ENCODE results near the gene ZNF512B. TPM values are rescaled to one million over a fixed set of nuclear protein-coding genes. Genes with fewer than 3 reads are reported as not detected.

The ZNF512B gene
- total and polyA plus RNA-seq, 12 donors: 4.6 to 14.8 (median 13.6) TPM

DNA sequence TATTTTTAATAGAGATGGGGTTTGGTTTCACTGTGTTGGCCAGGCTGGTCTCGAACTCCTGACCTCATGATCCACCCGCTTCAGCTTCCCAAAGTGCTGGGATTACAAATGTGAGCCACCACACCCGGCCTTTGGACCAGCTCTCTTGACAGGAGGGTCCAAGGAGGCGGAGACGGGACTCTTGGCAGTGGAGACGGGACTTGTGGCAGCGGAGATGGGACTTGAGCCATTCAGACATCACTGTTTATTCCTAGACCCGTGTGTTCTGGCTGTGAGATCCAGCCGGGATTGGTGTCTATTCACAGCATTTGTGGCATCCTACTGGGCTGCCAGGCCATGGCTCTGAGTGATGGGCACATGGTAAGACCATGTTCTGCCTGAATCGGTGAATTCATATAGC lies 36.8 kb upstream of the ZNF512B start:
- DNase-seq: no peak

DNA sequence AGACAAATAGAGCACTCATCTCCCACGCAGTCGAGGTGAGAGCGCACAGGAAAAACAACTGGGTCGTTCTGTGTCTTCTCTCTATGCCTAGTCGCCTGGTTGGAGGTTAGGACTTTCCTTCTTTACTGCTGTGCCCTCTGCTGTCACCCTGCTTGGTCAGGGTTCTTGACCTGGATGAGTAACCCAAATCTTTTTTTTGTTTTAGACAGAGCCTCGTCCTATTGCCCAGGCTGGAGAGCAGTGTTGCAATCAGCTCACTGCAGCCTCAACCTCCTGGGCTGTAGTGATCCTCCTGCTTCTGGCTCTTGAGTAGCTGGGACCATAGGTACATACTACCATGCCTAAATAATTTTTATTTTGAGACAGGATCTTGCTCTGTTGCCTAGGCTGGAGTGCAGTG lies 35.7 kb upstream of the ZNF512B start:
- ATAC-seq: no peak
- H3K27me3 ChIP-seq: no peaks in the 10 kb centered on the region
- DNase-seq: no peak
- H3K27ac ChIP-seq: no peak overlapping the region
- peaks cover 0 to 7% (median 0%) of the 10 kb centered on the region in 11 donors for H3K9me3 ChIP-seq
- H3K36me3 ChIP-seq: peaks cover 0 to 95% (median 56%) of the 10 kb centered on the region in 9 donors
- H3K4me3 ChIP-seq: no peak overlapping the region
- WGBS, 2 donors: 81 to 82% methylated on average over 6 of the region's 6 CpGs
- intact Hi-C loops (cut with DNase I): no loop called here
- H3K4me1 ChIP-seq: peaks cover 0 to 27% (median 0%) of the 10 kb centered on the region in 9 donors
- TF ChIP-seq, protein P1, sequence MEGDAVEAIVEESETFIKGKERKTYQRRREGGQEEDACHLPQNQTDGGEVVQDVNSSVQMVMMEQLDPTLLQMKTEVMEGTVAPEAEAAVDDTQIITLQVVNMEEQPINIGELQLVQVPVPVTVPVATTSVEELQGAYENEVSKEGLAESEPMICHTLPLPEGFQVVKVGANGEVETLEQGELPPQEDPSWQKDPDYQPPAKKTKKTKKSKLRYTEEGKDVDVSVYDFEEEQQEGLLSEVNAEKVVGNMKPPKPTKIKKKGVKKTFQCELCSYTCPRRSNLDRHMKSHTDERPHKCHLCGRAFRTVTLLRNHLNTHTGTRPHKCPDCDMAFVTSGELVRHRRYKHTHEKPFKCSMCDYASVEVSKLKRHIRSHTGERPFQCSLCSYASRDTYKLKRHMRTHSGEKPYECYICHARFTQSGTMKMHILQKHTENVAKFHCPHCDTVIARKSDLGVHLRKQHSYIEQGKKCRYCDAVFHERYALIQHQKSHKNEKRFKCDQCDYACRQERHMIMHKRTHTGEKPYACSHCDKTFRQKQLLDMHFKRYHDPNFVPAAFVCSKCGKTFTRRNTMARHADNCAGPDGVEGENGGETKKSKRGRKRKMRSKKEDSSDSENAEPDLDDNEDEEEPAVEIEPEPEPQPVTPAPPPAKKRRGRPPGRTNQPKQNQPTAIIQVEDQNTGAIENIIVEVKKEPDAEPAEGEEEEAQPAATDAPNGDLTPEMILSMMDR (IDR thresholded peaks at IDR 0.05): no peak

More for the DNA sequence above, 36.8 kb upstream of the ZNF512B start:
- 83 to 84% methylated on average over 10 of the region's 10 CpGs for WGBS, 2 donors
- Histone ChIP-seq H3K27me3 (no peaks in the 10 kb centered on the region), H3K4me3 (no peak overlapping the region), H3K27ac (no peak overlapping the region), H3K36me3 (peaks cover 0 to 95% (median 58%) of the 10 kb centered on the region in 9 donors), H3K4me1 (peaks cover 0 to 27% (median 0%) of the 10 kb centered on the region in 9 donors), H3K9me3 (peaks cover 0 to 7% (median 0%) of the 10 kb centered on the region in 11 donors)
- intact Hi-C loops (cut with DNase I): no loop called here
- ATAC-seq: no peak
- TF ChIP-seq, protein P1 (IDR thresholded peaks at IDR 0.05): no peak

DNA sequence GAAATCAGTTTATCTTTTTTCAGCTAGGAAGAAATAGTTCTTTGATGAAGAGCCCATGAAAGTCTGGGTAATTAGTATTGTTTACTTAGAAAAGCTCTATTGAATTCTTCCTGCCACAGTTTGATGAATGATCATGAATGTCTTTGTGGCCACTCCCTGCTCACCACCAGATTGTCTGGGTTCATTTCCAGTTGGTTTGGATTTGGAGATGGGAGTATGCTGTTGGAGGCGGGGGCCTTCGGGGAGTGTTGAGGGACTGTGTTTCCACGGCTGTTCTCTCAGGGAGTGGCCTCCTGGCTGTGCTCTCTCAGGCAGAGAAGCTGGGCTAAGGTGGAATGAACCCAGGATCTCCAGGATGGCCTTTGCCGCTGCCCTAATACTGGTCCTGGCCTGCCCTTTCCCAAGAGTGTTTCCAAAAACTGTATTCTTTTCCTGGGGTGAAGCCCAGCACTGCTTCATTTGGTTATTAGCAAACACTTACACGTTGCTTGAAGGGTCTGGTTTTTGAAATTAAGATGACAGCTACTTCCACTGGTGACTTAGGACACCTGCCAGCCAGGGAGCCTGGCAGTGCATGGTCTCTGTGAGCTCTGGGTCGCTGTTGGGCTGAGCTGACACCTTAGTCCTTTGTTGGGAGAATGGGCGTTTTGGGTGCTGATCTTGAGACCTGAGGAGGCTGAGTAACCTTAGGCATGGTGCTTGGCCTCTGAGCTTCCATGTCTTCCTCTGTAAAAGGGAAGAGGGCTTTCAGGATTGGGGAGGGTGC lies 34.4 kb upstream of the ZNF512B start:
- Histone ChIP-seq H3K27me3 (no peaks in the 10 kb centered on the region), H3K36me3 (peaks cover 0 to 95% (median 58%) of the 10 kb centered on the region in 9 donors), H3K9me3 (peaks cover 0 to 7% (median 0%) of the 10 kb centered on the region in 11 donors), H3K4me3 (no peak overlapping the region), H3K4me1 (peaks cover 0 to 37% (median 0%) of the 10 kb centered on the region in 9 donors), H3K27ac (no peak overlapping the region)
- WGBS, 2 donors: 81 to 85% methylated on average over 7 of the region's 7 CpGs
- ATAC-seq (no peak), DNase-seq (no peak)
- TF ChIP-seq, protein P1 (IDR thresholded peaks at IDR 0.05): no peak
- intact Hi-C loops (cut with DNase I): no loop called here

DNA sequence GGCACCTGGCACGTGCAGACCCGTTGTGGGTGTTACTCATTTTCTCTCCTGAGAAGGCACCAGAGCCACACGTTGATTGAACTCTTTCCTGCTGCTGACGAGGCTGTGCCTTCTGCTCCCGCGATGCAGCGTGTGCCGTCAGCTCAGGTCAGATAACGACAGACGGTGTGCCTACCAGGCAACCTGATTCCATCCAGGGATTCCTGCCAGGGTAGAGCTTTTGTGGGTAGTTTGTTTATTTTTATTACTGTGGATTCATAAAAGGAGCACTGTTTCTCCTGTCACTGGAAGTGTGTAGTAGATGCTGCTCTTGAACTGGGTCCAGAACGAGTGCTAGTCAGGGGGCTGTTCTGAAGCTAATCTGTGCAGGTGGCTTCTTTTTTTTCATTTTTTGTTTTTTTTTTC lies 31.9 kb upstream of the ZNF512B start:
- Histone ChIP-seq H3K4me3 (no peak overlapping the region), H3K27ac (no peak overlapping the region), H3K9me3 (no peaks in the 10 kb centered on the region), H3K36me3 (peaks cover 0 to 100% (median 65%) of the 10 kb centered on the region in 9 donors), H3K4me1 (peaks cover 0 to 27% (median 0%) of the 10 kb centered on the region in 9 donors), H3K27me3 (no peaks in the 10 kb centered on the region)
- intact Hi-C loops (cut with DNase I): no loop called here
- TF ChIP-seq, protein P1 (IDR thresholded peaks at IDR 0.05): no peak
- 69 to 73% methylated on average over 11 of the region's 11 CpGs for WGBS, 2 donors
- ATAC-seq (no peak), DNase-seq (no peak)

All from heart right ventricle (tissue), 16 donors.